ENCODE results near the gene COL6A3. TPM values are rescaled to one million over a fixed set of nuclear protein-coding genes. Genes with fewer than 3 reads are reported as not detected.
"Not testable (repeated sequence)": the region's sequence is repeated elsewhere in the genome, so short reads cannot be mapped to it uniquely, and the experiment has no call there.

COL6A3 gene
- total RNA-seq, 2 donors from 2014 or later: 26.9 to 86.9 TPM

- Histone ChIP-seq H3K4me3 (no peak overlapping the region), H3K27ac (no peak overlapping the region), H3K9me3 (no peaks in the 10 kb centered on the region), H3K36me3 (no peaks in the 10 kb centered on the region), H3K4me1 (replicated peaks) (no peaks in the 10 kb centered on the region), H3K27me3 (replicated peaks; ENCODE audit: insufficient read depth) (no peaks in the 10 kb centered on the region)
- 91% methylated on average over 2 of the region's 2 CpGs for WGBS
- no peak for TF ChIP-seq POLR2AphosphoS5 (IDR thresholded peaks at IDR 0.05)
- no peak for TF ChIP-seq CTCF (IDR thresholded peaks at IDR 0.05)
- TF ChIP-seq POLR2A (IDR thresholded peaks at IDR 0.05): no peak
- DNase-seq (ENCODE audit: low spot score): no peak
- intact Hi-C loops (cut with DNase I): no loop called here
These were observed 109.0 kb downstream of the COL6A3 start for GRCh38 chr2:237304763-237305514.

GRCh38 chr2:237303244-237303643 is 110.7 kb downstream of the COL6A3 start:
- intact Hi-C loops (cut with DNase I); H3K4me1 ChIP-seq (replicated peaks): not testable (repeated sequence)

GRCh38 chr2:237301595-237301994 is 112.4 kb downstream of the COL6A3 start:
- TF ChIP-seq CTCF (IDR thresholded peaks at IDR 0.05): no peak
- no peak for TF ChIP-seq POLR2A (IDR thresholded peaks at IDR 0.05)
- TF ChIP-seq POLR2AphosphoS5 (IDR thresholded peaks at IDR 0.05): no peak
- no peaks in the 10 kb centered on the region for H3K9me3 ChIP-seq
- H3K36me3 ChIP-seq: no peaks in the 10 kb centered on the region
- no peaks in the 10 kb centered on the region for H3K27me3 ChIP-seq (replicated peaks; ENCODE audit: insufficient read depth)
- WGBS: 93% methylated on average over 3 of the region's 3 CpGs
- intact Hi-C loops (cut with DNase I): no loop called here
- DNase-seq (ENCODE audit: low spot score): no peak
- no peak overlapping the region for H3K27ac ChIP-seq
- no peaks in the 10 kb centered on the region for H3K4me1 ChIP-seq (replicated peaks)
- no peak overlapping the region for H3K4me3 ChIP-seq

More at GRCh38 chr2:237303244-237303643, 110.7 kb downstream of the COL6A3 start:
- H3K27ac ChIP-seq; DNase-seq (ENCODE audit: low spot score); H3K4me3 ChIP-seq; H3K9me3 ChIP-seq; H3K27me3 ChIP-seq (replicated peaks; ENCODE audit: insufficient read depth); H3K36me3 ChIP-seq: not testable (repeated sequence)
- 91% methylated on average over 1 of the region's 1 CpG for WGBS

- 79% methylated on average over 5 of the region's 5 CpGs for WGBS
- no peak overlapping the region for H3K27ac ChIP-seq
- H3K36me3 ChIP-seq: no peaks in the 10 kb centered on the region
- H3K9me3 ChIP-seq: no peaks in the 10 kb centered on the region
- no peaks in the 10 kb centered on the region for H3K4me1 ChIP-seq (replicated peaks)
- no peak for DNase-seq (ENCODE audit: low spot score)
- H3K27me3 ChIP-seq (replicated peaks; ENCODE audit: insufficient read depth): no peaks in the 10 kb centered on the region
- no peak overlapping the region for H3K4me3 ChIP-seq
- no peak for TF ChIP-seq POLR2A (IDR thresholded peaks at IDR 0.05)
- no peak for TF ChIP-seq POLR2AphosphoS5 (IDR thresholded peaks at IDR 0.05)
- no peak for TF ChIP-seq CTCF (IDR thresholded peaks at IDR 0.05)
- intact Hi-C loops (cut with DNase I): no loop called here
These were observed 113.2 kb downstream of the COL6A3 start for GRCh38 chr2:237300739-237301138.

GRCh38 chr2:237299906-237300305 is 114.1 kb downstream of the COL6A3 start:
- Histone ChIP-seq H3K36me3 (no peaks in the 10 kb centered on the region), H3K27ac (no peak overlapping the region), H3K9me3 (no peaks in the 10 kb centered on the region), H3K4me3 (no peak overlapping the region), H3K27me3 (replicated peaks; ENCODE audit: insufficient read depth) (no peaks in the 10 kb centered on the region), H3K4me1 (replicated peaks) (no peaks in the 10 kb centered on the region)
- 64% methylated on average over 3 of the region's 3 CpGs for WGBS
- intact Hi-C loops (cut with DNase I): loop anchor here (10.0 kb wide), 1 partner anchor 105 kb away; no protein-coding TSS in a partner anchor
- TF ChIP-seq POLR2AphosphoS5 (IDR thresholded peaks at IDR 0.05) (no peak), CTCF (IDR thresholded peaks at IDR 0.05) (no peak), POLR2A (IDR thresholded peaks at IDR 0.05) (no peak)
- DNase-seq (ENCODE audit: low spot score): no peak

Data from prostate gland (tissue), 2 donors.